Measurements from ENCODE around the gene ZNF888.

DNA sequence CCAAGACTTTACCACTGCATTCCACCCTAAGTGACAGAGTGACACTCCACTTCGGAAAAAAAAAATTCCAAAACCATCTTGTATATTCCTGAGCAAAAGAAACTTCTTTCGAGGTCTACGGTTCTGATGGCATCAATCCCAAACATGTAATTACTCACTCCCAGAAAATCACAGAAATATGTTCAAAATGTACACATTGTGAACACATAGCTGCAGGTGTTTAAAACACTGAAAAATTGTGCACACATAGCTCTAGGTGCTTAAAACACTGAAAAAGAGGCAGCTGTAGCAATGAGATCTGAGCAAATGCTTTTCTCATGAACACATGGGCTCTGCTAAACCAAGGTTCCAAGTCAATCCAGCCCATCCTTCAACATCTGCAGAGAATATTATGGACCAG lies 51.8 kb downstream of the ZNF888 start:
- TF ChIP-seq REST (IDR thresholded peaks at IDR 0.05; ENCODE audit: low read depth) (no peak), EP300 (IDR thresholded peaks at IDR 0.05; ENCODE audit: borderline replicate concordance) (no peak)

All from Ishikawa (cell line).